K562 (cell line): ENCODE data around the gene TBX6. TPM values are rescaled to one million over a fixed set of nuclear protein-coding genes. Genes with fewer than 3 reads are reported as not detected.
A peak's percentile ranks its signal among the peaks of the same experiment; 100 is the strongest.

Experiments used
- ATF7 ChIP-seq: fragments of 450-650 bp; IDR thresholded peaks from 2 replicates; pipeline ENCODE4 v1.7.1; 2014; ENCODE audit warnings: mild to moderate bottlenecking, moderate library complexity
- HNRNPLL ChIP-seq: fragments of 200-400 bp; formaldehyde crosslinking; IDR thresholded peaks from 2 replicates; pipeline ENCODE4 v1.6.1; 2017; ENCODE audit warnings: low read length, low read depth, mild to moderate bottlenecking; ENCODE audit not compliant: poor library complexity, severe bottlenecking
- MTA1 ChIP-seq: fragments of 450-650 bp; IDR thresholded peaks from 2 replicates; pipeline ENCODE4 v1.6.1; 2017; ENCODE audit warnings: borderline replicate concordance
- PCBP1 ChIP-seq: fragments of 200-400 bp; formaldehyde crosslinking; IDR thresholded peaks from 2 replicates; pipeline ENCODE4 v1.6.1; 2018; ENCODE audit warnings: mild to moderate bottlenecking, low read depth, low read length; ENCODE audit not compliant: poor library complexity, severe bottlenecking
- PRDM10 ChIP-seq: fragments of 450-650 bp; IDR thresholded peaks from 2 replicates; pipeline ENCODE4 v1.6.1; 2018; ENCODE audit not compliant: partially characterized antibody
- RFX1 ChIP-seq: fragments of 450-650 bp; IDR thresholded peaks from 2 replicates; pipeline ENCODE4 v1.6.1; 2016; ENCODE audit warnings: mild to moderate bottlenecking, moderate library complexity
- SPI1 ChIP-seq: IDR thresholded peaks from 2 replicates; pipeline ENCODE4 v1.6.1; 2011; ENCODE audit warnings: low read depth, low read length, control low read depth, borderline replicate concordance
- TCF7 ChIP-seq: sonication (generic); IDR thresholded peaks from 2 replicates; pipeline ENCODE4 v1.6.1; 2016; ENCODE audit warnings: antibody characterized with exemption, borderline replicate concordance
- ZBTB12 ChIP-seq: fragments of 250-450 bp; sonication (Bioruptor Pico); IDR thresholded peaks from 2 replicates; pipeline ENCODE4 v1.4.0; 2020
- ZNF778 ChIP-seq: fragments of 450-650 bp; formaldehyde crosslinking; IDR thresholded peaks from 2 replicates; pipeline ENCODE4 v1.4.0; 2020; ENCODE audit warnings: mild to moderate bottlenecking, moderate library complexity
- polyA plus RNA-seq, 8 experiments: library from polyadenylated mRNA; depleted of rRNA in 4 of 8; stranded (reverse) in 5 of 8; unstranded in 3 of 8; fragments of >200 nt; fragmentation: Nextera tagmentation in 2 of 8; fragmentation: Illumina TruSeq in 1 of 8; extraction: Ambion mirVana in 2 of 8; extraction: Trizol in 1 of 8; gene quantifications; 2 replicates each; pipeline versions ENCODE4 v1.2.1 to v1.2.3, GENCODE V29; 2011 to 2014; ENCODE audit warnings: inconsistent platforms in 1 of 8, missing spikeins in 1 of 8
- total RNA-seq, 7 experiments: library from RNA; depleted of rRNA in 6 of 7; stranded (reverse); fragments of >200 nt in 6 of 7; fragmentation: Illumina TruSeq in 2 of 7; extraction: Trizol in 2 of 7; gene quantifications; 2 replicates each; pipeline versions ENCODE4 v1.2.1 to v1.2.3, GENCODE V29; 2011 to 2021; ENCODE audit warnings: low replicate concordance in 1 of 7
- TF ChIP-seq, protein P1 (sequence below), 2 experiments: fragments of 450-650 bp; IDR thresholded peaks; 2 replicates each; pipeline ENCODE4 v1.6.1; 2018; ENCODE audit warnings: mild to moderate bottlenecking in 2 of 2, low read depth in 1 of 2; ENCODE audit not compliant: partially characterized antibody in 2 of 2

Gene TBX6
- total and polyA plus RNA-seq, 9 of the 15 experiments (the other 6 are each of a cell fraction or from before 2014, with no cell fraction given) = 0.07 to 0.58 (median 0.11) TPM; not detected in 2

DNA sequence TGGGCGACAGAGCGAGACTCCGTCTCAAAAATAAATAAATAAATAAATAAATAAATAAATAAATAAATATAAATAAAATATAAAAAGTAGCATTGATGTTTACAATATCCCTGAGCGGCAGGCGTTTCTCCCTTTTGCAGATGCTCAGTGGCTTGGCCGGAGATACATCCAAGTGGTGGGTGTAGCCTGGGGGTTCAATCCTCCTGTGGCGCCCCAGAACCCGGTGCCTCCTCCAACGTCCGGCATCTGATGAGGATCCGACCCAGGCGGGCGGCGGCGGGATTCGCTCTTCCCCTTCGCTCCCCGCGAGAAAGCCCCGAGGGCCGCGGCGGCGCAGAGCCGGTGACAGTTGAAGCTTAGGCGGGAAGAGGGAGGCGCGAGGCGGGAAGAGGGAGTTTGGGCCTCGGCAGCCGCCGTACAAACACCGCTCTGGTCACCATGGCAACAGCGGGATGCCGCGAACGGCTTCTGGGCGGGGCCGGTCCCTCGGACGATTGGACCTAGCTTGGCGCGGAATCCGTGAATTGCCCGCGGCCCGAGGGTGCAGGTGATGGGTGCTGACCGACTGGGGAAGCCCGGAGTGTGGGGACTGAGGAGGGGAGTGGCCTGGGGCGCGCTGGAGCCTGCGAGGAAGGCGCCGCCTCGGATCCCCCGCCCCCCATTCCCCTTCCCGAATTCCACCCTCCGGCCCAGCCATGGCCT lies 38.9 kb downstream of the TBX6 start (continued):
- TF ChIP-seq PRDM10 (peak; percentile 76), PCBP1 (peak; percentile 76), ZBTB12 (CRISPR knock-in tag) (no peak), TCF7 (peak; percentile 58; the same call in 1 of the 2 replicates), HNRNPLL (peak; percentile 60), RFX1 (peak; percentile 100), ZNF778 (CRISPR knock-in tag) (no peak), ATF7 (peak; percentile 75), SPI1 (0 out of 2 replicates have a peak, but pooled peaks have one; percentile 16), MTA1 (0 out of 2 replicates have a peak, but pooled peaks have one; percentile 29)
- TF ChIP-seq, protein P1, sequence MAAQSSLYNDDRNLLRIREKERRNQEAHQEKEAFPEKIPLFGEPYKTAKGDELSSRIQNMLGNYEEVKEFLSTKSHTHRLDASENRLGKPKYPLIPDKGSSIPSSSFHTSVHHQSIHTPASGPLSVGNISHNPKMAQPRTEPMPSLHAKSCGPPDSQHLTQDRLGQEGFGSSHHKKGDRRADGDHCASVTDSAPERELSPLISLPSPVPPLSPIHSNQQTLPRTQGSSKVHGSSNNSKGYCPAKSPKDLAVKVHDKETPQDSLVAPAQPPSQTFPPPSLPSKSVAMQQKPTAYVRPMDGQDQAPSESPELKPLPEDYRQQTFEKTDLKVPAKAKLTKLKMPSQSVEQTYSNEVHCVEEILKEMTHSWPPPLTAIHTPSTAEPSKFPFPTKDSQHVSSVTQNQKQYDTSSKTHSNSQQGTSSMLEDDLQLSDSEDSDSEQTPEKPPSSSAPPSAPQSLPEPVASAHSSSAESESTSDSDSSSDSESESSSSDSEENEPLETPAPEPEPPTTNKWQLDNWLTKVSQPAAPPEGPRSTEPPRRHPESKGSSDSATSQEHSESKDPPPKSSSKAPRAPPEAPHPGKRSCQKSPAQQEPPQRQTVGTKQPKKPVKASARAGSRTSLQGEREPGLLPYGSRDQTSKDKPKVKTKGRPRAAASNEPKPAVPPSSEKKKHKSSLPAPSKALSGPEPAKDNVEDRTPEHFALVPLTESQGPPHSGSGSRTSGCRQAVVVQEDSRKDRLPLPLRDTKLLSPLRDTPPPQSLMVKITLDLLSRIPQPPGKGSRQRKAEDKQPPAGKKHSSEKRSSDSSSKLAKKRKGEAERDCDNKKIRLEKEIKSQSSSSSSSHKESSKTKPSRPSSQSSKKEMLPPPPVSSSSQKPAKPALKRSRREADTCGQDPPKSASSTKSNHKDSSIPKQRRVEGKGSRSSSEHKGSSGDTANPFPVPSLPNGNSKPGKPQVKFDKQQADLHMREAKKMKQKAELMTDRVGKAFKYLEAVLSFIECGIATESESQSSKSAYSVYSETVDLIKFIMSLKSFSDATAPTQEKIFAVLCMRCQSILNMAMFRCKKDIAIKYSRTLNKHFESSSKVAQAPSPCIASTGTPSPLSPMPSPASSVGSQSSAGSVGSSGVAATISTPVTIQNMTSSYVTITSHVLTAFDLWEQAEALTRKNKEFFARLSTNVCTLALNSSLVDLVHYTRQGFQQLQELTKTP (IDR thresholded peaks at IDR 0.05; ENCODE audit: low read depth in 1 of 2, partially characterized antibody in 2 of 2) = peak in 1 of 2 experiments; percentile 64
- TF ChIP-seq, all 486 proteins: peak for 140
